ENCODE measurements around the gene CLDN1.

CLDN1 gene

GRCh38 chr3:190321789-190322603 lies at the start of gene CLDN1:
Gene CLDN1, minus strand, starts transcription at chr3:190322446. Its CDS starts 240 bp downstream, at chr3:190322206.
- peak; percentile 73 to 78 for DNase-seq (ENCODE audit: low read depth in 2 of 2)

GRCh38 chr3:190371152-190371551 lies 48.9 kb upstream of the CLDN1 start:
- no peak for DNase-seq (ENCODE audit: low read depth in 2 of 2)

GRCh38 chr3:190370369-190370768 lies 48.1 kb upstream of the CLDN1 start:
- no peak for DNase-seq (ENCODE audit: low read depth in 2 of 2)

GRCh38 chr3:190369668-190370295 lies 47.5 kb upstream of the CLDN1 start:
- no peak for DNase-seq (ENCODE audit: low read depth in 2 of 2)

- DNase-seq (ENCODE audit: low read depth in 2 of 2), result no peak
Measured at GRCh38 chr3:190368881-190369280, 46.6 kb upstream of the CLDN1 start.

GRCh38 chr3:190366133-190366532 lies 43.9 kb upstream of the CLDN1 start:
- DNase-seq (ENCODE audit: low read depth in 2 of 2), result no peak

GRCh38 chr3:190362258-190362657 lies 40.0 kb upstream of the CLDN1 start:
- no peak for DNase-seq (ENCODE audit: low read depth in 2 of 2)

- DNase-seq (ENCODE audit: low read depth in 2 of 2), result no peak
Measured at GRCh38 chr3:190361791-190362190, 39.5 kb upstream of the CLDN1 start.

GRCh38 chr3:190360228-190360627 lies 38.0 kb upstream of the CLDN1 start:
- DNase-seq (ENCODE audit: low read depth in 2 of 2), result no peak

- DNase-seq (ENCODE audit: low read depth in 2 of 2), result no peak
Measured at GRCh38 chr3:190359813-190360212, 37.6 kb upstream of the CLDN1 start.

GRCh38 chr3:190357468-190357867 lies 35.2 kb upstream of the CLDN1 start:
- DNase-seq (ENCODE audit: low read depth in 2 of 2), result no peak

- DNase-seq (ENCODE audit: low read depth in 2 of 2), result no peak
Measured at GRCh38 chr3:190356246-190356645, 34.0 kb upstream of the CLDN1 start.

- no peak for DNase-seq (ENCODE audit: low read depth in 2 of 2)
Measured at GRCh38 chr3:190352861-190353457, 30.7 kb upstream of the CLDN1 start.

- DNase-seq (ENCODE audit: low read depth in 2 of 2), result no peak
Measured at GRCh38 chr3:190346541-190346940, 24.3 kb upstream of the CLDN1 start.

GRCh38 chr3:190345878-190346277 lies 23.6 kb upstream of the CLDN1 start:
- DNase-seq (ENCODE audit: low read depth in 2 of 2), result no peak

- DNase-seq (ENCODE audit: low read depth in 2 of 2), result no peak
Measured at GRCh38 chr3:190345027-190345821, 23.0 kb upstream of the CLDN1 start.

- DNase-seq (ENCODE audit: low read depth in 2 of 2), result no peak
Measured at GRCh38 chr3:190340071-190340470, 17.8 kb upstream of the CLDN1 start.

- no peak for DNase-seq (ENCODE audit: low read depth in 2 of 2)
Measured at GRCh38 chr3:190339130-190339529, 16.9 kb upstream of the CLDN1 start.

- no peak for DNase-seq (ENCODE audit: low read depth in 2 of 2)
Measured at GRCh38 chr3:190338717-190339116, 16.5 kb upstream of the CLDN1 start.

- no peak for DNase-seq (ENCODE audit: low read depth in 2 of 2)
Measured at GRCh38 chr3:190337301-190337700, 15.1 kb upstream of the CLDN1 start.

GRCh38 chr3:190336516-190337189 lies 14.4 kb upstream of the CLDN1 start:
- DNase-seq (ENCODE audit: low read depth in 2 of 2), result no peak

GRCh38 chr3:190333961-190334360 lies 11.7 kb upstream of the CLDN1 start:
- no peak for DNase-seq (ENCODE audit: low read depth in 2 of 2)

All from stimulated activated CD4-positive, alpha-beta T cell treated with anti-CD3 and anti-CD28 coated beads, Interleukin-1b, Interleukin-23, amount 100 ng/mL, for 4 hours (primary cell).